ENCODE measurements around the gene LRBA. TPM values are rescaled to one million over a fixed set of nuclear protein-coding genes. Genes with fewer than 3 reads are reported as not detected.

LRBA gene
- total RNA-seq, 1 experiment from 2014 or later, result 77.4 TPM

- no peak for DNase-seq
- H3F3A ChIP-seq (ENCODE audit: insufficient read depth, low read depth), result no peaks in the 10 kb centered on the region
- H3K36me3 ChIP-seq (ENCODE audit: low read depth), result no peaks in the 10 kb centered on the region
- no peaks in the 10 kb centered on the region for H3K79me2 ChIP-seq (ENCODE audit: low read depth)
- POLR2A ChIA-PET (ENCODE audit: unreplicated experiment), result no interaction called here
- H3K27ac ChIP-seq, result no peak overlapping the region
- CTCF ChIA-PET, result no interaction called here
- H2AFZ ChIP-seq, result no peak overlapping the region
- H3K9me3 ChIP-seq (ENCODE audit: insufficient read depth, low read depth), result no peaks in the 10 kb centered on the region
- no peak for TF ChIP-seq EZH2 (IDR thresholded peaks at IDR 0.05; ENCODE audit: low read depth)
- TF ChIP-seq, protein P1, sequence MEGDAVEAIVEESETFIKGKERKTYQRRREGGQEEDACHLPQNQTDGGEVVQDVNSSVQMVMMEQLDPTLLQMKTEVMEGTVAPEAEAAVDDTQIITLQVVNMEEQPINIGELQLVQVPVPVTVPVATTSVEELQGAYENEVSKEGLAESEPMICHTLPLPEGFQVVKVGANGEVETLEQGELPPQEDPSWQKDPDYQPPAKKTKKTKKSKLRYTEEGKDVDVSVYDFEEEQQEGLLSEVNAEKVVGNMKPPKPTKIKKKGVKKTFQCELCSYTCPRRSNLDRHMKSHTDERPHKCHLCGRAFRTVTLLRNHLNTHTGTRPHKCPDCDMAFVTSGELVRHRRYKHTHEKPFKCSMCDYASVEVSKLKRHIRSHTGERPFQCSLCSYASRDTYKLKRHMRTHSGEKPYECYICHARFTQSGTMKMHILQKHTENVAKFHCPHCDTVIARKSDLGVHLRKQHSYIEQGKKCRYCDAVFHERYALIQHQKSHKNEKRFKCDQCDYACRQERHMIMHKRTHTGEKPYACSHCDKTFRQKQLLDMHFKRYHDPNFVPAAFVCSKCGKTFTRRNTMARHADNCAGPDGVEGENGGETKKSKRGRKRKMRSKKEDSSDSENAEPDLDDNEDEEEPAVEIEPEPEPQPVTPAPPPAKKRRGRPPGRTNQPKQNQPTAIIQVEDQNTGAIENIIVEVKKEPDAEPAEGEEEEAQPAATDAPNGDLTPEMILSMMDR (conservative IDR thresholded peaks at IDR 0.05), result no peak
- H3K4me1 ChIP-seq (replicated peaks; ENCODE audit: insufficient read depth), result no peaks in the 10 kb centered on the region
- H3K9me2 ChIP-seq (ENCODE audit: insufficient read depth), result no peaks in the 10 kb centered on the region
- H3K4me2 ChIP-seq, result no peak overlapping the region
- H3K27me3 ChIP-seq (ENCODE audit: insufficient read depth, low read depth), result no peaks in the 10 kb centered on the region
- intact Hi-C loops (cut with micrococcal nuclease; ENCODE audit: unreplicated experiment), result no loop called here
- no peaks in the 10 kb centered on the region for H4K20me1 ChIP-seq (ENCODE audit: insufficient read depth)
- BruUV-seq (replicated peaks), result no TSS peak
- H3K4me3 ChIP-seq, result no peak overlapping the region
Measured at GRCh38 chr4:150316332-150317205, 698.5 kb downstream of the LRBA start.

DNA sequence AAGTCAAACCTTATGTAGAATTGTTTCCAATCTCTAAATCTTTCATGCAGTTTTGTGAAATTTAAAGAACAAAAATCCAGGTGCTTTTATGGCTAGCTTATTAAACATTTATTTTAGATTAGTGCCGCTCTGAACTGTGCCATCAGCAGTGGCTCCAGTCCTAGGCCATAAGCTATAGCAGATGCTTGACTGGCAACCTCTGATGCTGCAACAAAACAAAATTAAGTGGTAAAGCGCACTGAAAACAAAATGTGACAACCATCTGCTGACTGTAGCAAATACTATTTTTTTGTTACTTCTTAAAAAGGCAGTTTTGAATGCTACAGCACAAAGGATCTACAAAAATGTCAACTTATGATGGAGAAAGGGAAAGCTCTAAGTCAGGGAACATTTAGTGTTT is 699.4 kb downstream of the LRBA start:
- no peak overlapping the region for H3K4me2 ChIP-seq
- no peaks in the 10 kb centered on the region for H3K4me1 ChIP-seq (replicated peaks; ENCODE audit: insufficient read depth)
- H2AFZ ChIP-seq, result no peak overlapping the region
- H3K27me3 ChIP-seq (ENCODE audit: insufficient read depth, low read depth), result no peaks in the 10 kb centered on the region
- ChIA-PET CTCF (no interaction called here), POLR2A (ENCODE audit: unreplicated experiment) (no interaction called here)
- no peak for DNase-seq
- H3K4me3 ChIP-seq, result no peak overlapping the region
- H3K27ac ChIP-seq, result no peak overlapping the region
- no TSS peak for BruUV-seq (replicated peaks)
- H4K20me1 ChIP-seq (ENCODE audit: insufficient read depth), result no peaks in the 10 kb centered on the region
- H3K9me3 ChIP-seq (ENCODE audit: insufficient read depth, low read depth), result no peaks in the 10 kb centered on the region
- intact Hi-C loops (cut with micrococcal nuclease; ENCODE audit: unreplicated experiment), result no loop called here
- H3K9me2 ChIP-seq (ENCODE audit: insufficient read depth), result no peaks in the 10 kb centered on the region
- H3F3A ChIP-seq (ENCODE audit: insufficient read depth, low read depth), result no peaks in the 10 kb centered on the region
- TF ChIP-seq, protein P1 (conservative IDR thresholded peaks at IDR 0.05), result no peak
- TF ChIP-seq EZH2 (IDR thresholded peaks at IDR 0.05; ENCODE audit: low read depth), result no peak
- no peaks in the 10 kb centered on the region for H3K36me3 ChIP-seq (ENCODE audit: low read depth)
- no peaks in the 10 kb centered on the region for H3K79me2 ChIP-seq (ENCODE audit: low read depth)

- Histone ChIP-seq H3K9me3 (ENCODE audit: insufficient read depth, low read depth) (no peaks in the 10 kb centered on the region), H3K36me3 (ENCODE audit: low read depth) (no peaks in the 10 kb centered on the region), H3K4me1 (replicated peaks; ENCODE audit: insufficient read depth) (no peaks in the 10 kb centered on the region), H3K27me3 (ENCODE audit: insufficient read depth, low read depth) (no peaks in the 10 kb centered on the region), H3K79me2 (ENCODE audit: low read depth) (no peaks in the 10 kb centered on the region), H4K20me1 (ENCODE audit: insufficient read depth) (no peaks in the 10 kb centered on the region), H3K4me2 (no peak overlapping the region), H3K9me2 (ENCODE audit: insufficient read depth) (no peaks in the 10 kb centered on the region), H2AFZ (no peak overlapping the region), H3K27ac (no peak overlapping the region), H3K4me3 (no peak overlapping the region), H3F3A (ENCODE audit: insufficient read depth, low read depth) (no peaks in the 10 kb centered on the region)
- CTCF ChIA-PET, result no interaction called here
- POLR2A ChIA-PET (ENCODE audit: unreplicated experiment), result interaction anchor here (0.5 kb wide), 1 partner anchor 1094 kb away, joined by 4 read pairs; no protein-coding TSS in a partner anchor
- intact Hi-C loops (cut with micrococcal nuclease; ENCODE audit: unreplicated experiment), result no loop called here
- TF ChIP-seq, protein P1 (conservative IDR thresholded peaks at IDR 0.05), result no peak
- TF ChIP-seq EZH2 (IDR thresholded peaks at IDR 0.05; ENCODE audit: low read depth), result no peak
- DNase-seq, result no peak
- no TSS peak for BruUV-seq (replicated peaks)
Measured at GRCh38 chr4:150315175-150315574, 699.9 kb downstream of the LRBA start.

Measured in PC-9 (cell line).